Mesendoderm (in vitro differentiated cells): ENCODE data around the gene GNA14.

Source experiments
- DNase-seq: peaks from one replicate; pipeline ENCODE4 v3.0.0; 2013
- H2AK5ac ChIP-seq: 2 replicates; pipeline ENCODE4 v1.6.1; 2013; ENCODE audit warnings: low read length, inconsistent platforms
- H2BK120ac ChIP-seq: 2 replicates; pipeline ENCODE4 v1.6.1; 2013; ENCODE audit warnings: low read depth, mild to moderate bottlenecking, low read length, moderate library complexity, mixed read lengths
- H2BK15ac ChIP-seq: replicated peaks from 2 replicates; pipeline ENCODE4 v1.6.1; 2013; ENCODE audit warnings: low read depth, mild to moderate bottlenecking, moderate library complexity
- H2BK5ac ChIP-seq: 2 replicates; pipeline ENCODE4 v1.6.1; 2013; ENCODE audit warnings: low read length, inconsistent platforms
- H3K18ac ChIP-seq: 2 replicates; pipeline ENCODE4 v1.6.1; 2013; ENCODE audit warnings: mild to moderate bottlenecking, low read length, mixed read lengths
- H3K23ac ChIP-seq: one replicate; pipeline ENCODE4 v1.6.1; 2013; ENCODE audit warnings: low read length
- H3K27ac ChIP-seq: 2 replicates; pipeline ENCODE4 v1.5.1; 2013; ENCODE audit warnings: low read depth, mild to moderate bottlenecking, inconsistent platforms, low read length, moderate library complexity
- H3K27me3 ChIP-seq: 2 replicates; pipeline ENCODE4 v1.6.1; 2013; ENCODE audit warnings: low read length, control low read depth, mild to moderate bottlenecking, inconsistent platforms; ENCODE audit not compliant: insufficient read depth, poor library complexity
- H3K36me3 ChIP-seq: 2 replicates; pipeline ENCODE4 v1.6.1; 2013; ENCODE audit warnings: low read length, inconsistent platforms; ENCODE audit not compliant: control insufficient read depth, insufficient read depth
- H3K4ac ChIP-seq: one replicate; pipeline ENCODE4 v1.6.1; 2013; ENCODE audit warnings: low read depth, mild to moderate bottlenecking, low read length, moderate library complexity
- H3K4me1 ChIP-seq: 2 replicates; pipeline ENCODE4 v1.6.1; 2013; ENCODE audit warnings: low read depth, low read length, inconsistent platforms; ENCODE audit not compliant: control insufficient read depth
- H3K4me2 ChIP-seq: 2 replicates; pipeline ENCODE4 v1.6.1; 2013; ENCODE audit warnings: low read length
- H3K4me3 ChIP-seq: 2 replicates; pipeline ENCODE4 v1.5.1; 2013; ENCODE audit warnings: mild to moderate bottlenecking, low read length
- H3K56ac ChIP-seq: one replicate; pipeline ENCODE4 v1.6.1; 2013; ENCODE audit warnings: low read length
- H3K79me1 ChIP-seq: 2 replicates; pipeline ENCODE4 v1.6.1; 2013; ENCODE audit warnings: low read length, inconsistent platforms
- H3K79me2 ChIP-seq: 2 replicates; pipeline ENCODE4 v1.6.1; 2013; ENCODE audit warnings: mild to moderate bottlenecking, low read length; ENCODE audit not compliant: control insufficient read depth, insufficient read depth
- H3K9ac ChIP-seq: 2 replicates; pipeline ENCODE4 v1.6.1; 2013; ENCODE audit warnings: low read length, inconsistent platforms
- H4K5ac ChIP-seq: one replicate; pipeline ENCODE4 v1.6.1; 2013; ENCODE audit warnings: low read length
- H4K8ac ChIP-seq: one replicate; pipeline ENCODE4 v1.6.1; 2013; ENCODE audit warnings: low read depth, mild to moderate bottlenecking, control low read depth, low read length, moderate library complexity
- WGBS: extraction: QIAGEN DNeasy Blood & Tissue Kit; methylation state at CpG from one replicate; pipeline ENCODE4 v1.1.7; 2013; ENCODE audit warnings: low lambda C conversion rate, missing lambda C conversion rate; ENCODE audit not compliant: insufficient coverage; ENCODE audit errors: extremely low coverage; 5-methylcytosine and 5-hydroxymethylcytosine counted together

GNA14 gene

DNA sequence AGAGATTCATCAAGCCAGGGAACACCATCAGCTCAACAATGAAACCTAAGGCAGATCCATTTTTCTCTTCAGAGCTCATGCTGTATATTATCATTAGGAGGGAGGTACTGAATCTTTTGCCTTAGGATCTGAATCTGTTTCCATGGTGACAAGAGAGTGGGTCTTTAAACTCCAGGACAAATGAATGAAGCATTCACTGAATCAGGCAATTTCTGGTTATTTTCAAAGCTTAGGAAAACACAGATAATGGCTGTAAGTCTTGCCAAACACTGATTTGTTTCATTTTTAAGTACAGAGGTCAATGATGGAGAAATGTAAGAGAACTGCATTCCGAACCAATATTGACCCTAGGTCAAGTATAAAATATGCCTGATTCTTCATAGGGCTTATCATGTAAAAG, 84.9 kb downstream of the GNA14 start:
- Histone ChIP-seq H3K79me1 (no peaks in the 10 kb centered on the region), H3K4me2 (no peak overlapping the region), H2BK5ac (no peak overlapping the region), H4K8ac (no peak overlapping the region), H2BK15ac (no peak overlapping the region), H3K27me3 (no peaks in the 10 kb centered on the region), H3K18ac (no peak overlapping the region), H3K4ac (no peak overlapping the region), H3K36me3 (no peaks in the 10 kb centered on the region), H3K4me1 (peaks cover 2% of the 10 kb centered on the region), H3K27ac (no peak overlapping the region), H2BK120ac (no peak overlapping the region), H3K23ac (no peak overlapping the region), H3K4me3 (no peak overlapping the region), H3K56ac (no peak overlapping the region), H3K79me2 (no peaks in the 10 kb centered on the region), H2AK5ac (no peak overlapping the region), H3K9ac (no peak overlapping the region), H4K5ac (no peak overlapping the region)
- WGBS, result no CpG with 5 or more reads among the region's 1 CpG
- DNase-seq, result no peak

DNA sequence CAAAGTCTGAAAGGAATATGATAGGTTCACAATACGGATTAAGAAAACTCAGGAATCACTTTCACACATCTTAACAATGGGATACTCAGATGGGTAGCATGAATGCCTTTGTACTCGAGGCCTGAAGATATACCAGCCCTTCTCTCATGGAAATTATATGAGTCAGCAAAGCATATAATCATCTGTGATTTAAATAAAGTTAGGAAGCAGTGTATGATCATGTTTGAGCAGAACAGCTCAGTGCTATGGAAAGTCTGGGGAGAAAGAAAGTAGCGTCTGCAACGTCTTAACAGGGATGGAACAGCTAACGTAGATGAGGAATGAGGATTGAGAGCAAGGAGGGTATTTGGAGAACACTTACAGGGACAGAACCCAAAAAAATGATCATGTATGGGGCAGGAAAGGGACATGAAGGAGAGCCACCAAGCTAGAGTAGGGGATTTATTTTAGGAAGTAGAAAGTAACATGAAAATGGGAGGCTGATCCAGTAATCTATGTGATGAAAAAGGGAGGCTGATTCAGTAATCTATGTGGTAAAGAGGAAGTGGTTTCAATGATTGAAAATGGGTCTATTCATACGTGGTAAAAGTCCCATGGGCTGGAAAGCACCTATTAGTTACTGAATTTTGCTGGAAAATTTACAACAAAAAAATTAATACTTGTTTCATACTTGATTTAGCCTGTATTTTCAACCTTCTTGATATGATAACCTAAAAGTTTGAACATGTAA, 85.9 kb downstream of the GNA14 start:
- H3K4ac ChIP-seq, result no peak overlapping the region
- no peak overlapping the region for H4K8ac ChIP-seq
- no CpG with 5 or more reads among the region's 6 CpGs for WGBS
- no peak overlapping the region for H3K4me2 ChIP-seq
- peak overlapping the region; percentile 24 for H2AK5ac ChIP-seq
- H2BK15ac ChIP-seq, result no peak overlapping the region
- H3K79me2 ChIP-seq, result no peaks in the 10 kb centered on the region
- H3K79me1 ChIP-seq, result no peaks in the 10 kb centered on the region
- no peak overlapping the region for H3K23ac ChIP-seq
- H3K4me1 ChIP-seq, result peaks cover 2% of the 10 kb centered on the region
- H3K27ac ChIP-seq, result no peak overlapping the region
- no peak for DNase-seq
- no peak overlapping the region for H3K9ac ChIP-seq
- no peak overlapping the region for H2BK5ac ChIP-seq
- H3K4me3 ChIP-seq, result no peak overlapping the region
- H3K18ac ChIP-seq, result no peak overlapping the region
- H3K27me3 ChIP-seq, result no peaks in the 10 kb centered on the region
- no peak overlapping the region for H2BK120ac ChIP-seq
- no peak overlapping the region for H3K56ac ChIP-seq
- no peaks in the 10 kb centered on the region for H3K36me3 ChIP-seq
- no peak overlapping the region for H4K5ac ChIP-seq

DNA sequence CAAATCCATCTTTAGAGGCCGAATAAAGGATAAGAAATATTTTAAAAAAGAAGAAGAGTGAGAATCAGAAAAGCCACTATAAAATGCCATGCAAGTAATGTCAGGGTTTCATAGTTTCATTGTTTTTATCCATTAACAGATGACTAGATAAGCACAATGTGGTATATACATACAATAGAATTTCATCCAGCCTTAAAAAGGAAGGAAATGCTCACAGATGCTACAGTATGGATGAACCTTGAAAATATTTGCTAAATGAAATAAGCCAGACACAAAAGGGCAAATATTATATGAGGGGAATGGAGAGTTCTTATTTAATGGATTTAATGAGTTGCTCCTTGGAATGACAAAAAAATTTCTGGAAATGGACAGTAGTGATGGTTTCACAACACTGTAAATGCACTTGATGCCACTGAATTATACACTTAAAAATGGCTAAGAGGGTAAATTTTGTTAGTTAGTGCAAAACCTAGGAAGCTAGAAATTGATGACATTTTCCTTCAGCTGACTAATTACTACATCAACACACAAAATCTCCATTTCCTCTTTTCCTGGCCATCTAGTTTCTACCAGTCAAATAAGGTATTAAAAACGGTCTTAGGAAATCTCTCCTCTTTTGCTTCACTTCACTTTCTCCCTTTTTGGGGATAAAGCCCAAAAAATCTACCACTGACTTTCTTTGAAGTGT, 86.6 kb downstream of the GNA14 start:
- peaks cover 2% of the 10 kb centered on the region for H3K4me1 ChIP-seq

DNA sequence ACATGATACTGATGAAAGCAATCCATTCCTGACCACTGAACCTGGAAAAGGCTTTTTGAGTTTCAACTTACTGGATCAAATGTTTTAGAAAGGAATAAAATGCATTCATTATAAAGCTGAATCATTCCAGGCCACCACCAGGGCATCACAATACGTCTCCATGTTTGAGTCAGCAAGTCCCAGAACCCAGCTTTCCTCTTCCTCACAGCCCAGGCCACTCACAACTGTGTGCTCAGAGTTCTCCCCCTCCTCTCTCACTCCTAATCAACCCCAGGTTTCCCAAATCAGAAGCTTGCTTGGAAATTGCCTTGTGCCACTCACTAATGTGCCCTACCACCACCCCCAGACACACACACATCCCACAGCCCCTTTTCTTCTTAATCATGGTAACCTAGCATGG, 91.7 kb downstream of the GNA14 start:
- no peak overlapping the region for H2BK5ac ChIP-seq
- H3K23ac ChIP-seq, result no peak overlapping the region
- H3K9ac ChIP-seq, result no peak overlapping the region
- H3K4me3 ChIP-seq, result no peak overlapping the region
- H4K5ac ChIP-seq, result no peak overlapping the region
- no peak overlapping the region for H3K4me2 ChIP-seq
- H4K8ac ChIP-seq, result no peak overlapping the region
- H3K27ac ChIP-seq, result no peak overlapping the region
- H2BK15ac ChIP-seq, result no peak overlapping the region
- no peaks in the 10 kb centered on the region for H3K79me2 ChIP-seq
- DNase-seq, result no peak
- H3K18ac ChIP-seq, result no peak overlapping the region
- WGBS, result no CpG with 5 or more reads among the region's 1 CpG
- no peaks in the 10 kb centered on the region for H3K27me3 ChIP-seq
- H3K56ac ChIP-seq, result no peak overlapping the region
- H2BK120ac ChIP-seq, result no peak overlapping the region
- no peaks in the 10 kb centered on the region for H3K79me1 ChIP-seq
- H3K36me3 ChIP-seq, result no peaks in the 10 kb centered on the region
- H3K4me1 ChIP-seq, result no peaks in the 10 kb centered on the region
- H2AK5ac ChIP-seq, result no peak overlapping the region
- no peak overlapping the region for H3K4ac ChIP-seq

More for the DNA sequence above, 86.6 kb downstream of the GNA14 start:
- no peak overlapping the region for H3K23ac ChIP-seq
- no peak overlapping the region for H3K4me3 ChIP-seq
- H3K36me3 ChIP-seq, result no peaks in the 10 kb centered on the region
- no peak overlapping the region for H2BK120ac ChIP-seq
- no CpG with 5 or more reads among the region's 2 CpGs for WGBS
- H3K9ac ChIP-seq, result no peak overlapping the region
- H3K27ac ChIP-seq, result no peak overlapping the region
- H3K4me2 ChIP-seq, result no peak overlapping the region
- H3K79me2 ChIP-seq, result no peaks in the 10 kb centered on the region
- H2AK5ac ChIP-seq, result no peak overlapping the region
- H2BK15ac ChIP-seq, result no peak overlapping the region
- no peaks in the 10 kb centered on the region for H3K79me1 ChIP-seq
- H4K5ac ChIP-seq, result no peak overlapping the region
- no peak overlapping the region for H3K56ac ChIP-seq
- DNase-seq, result no peak
- H3K18ac ChIP-seq, result no peak overlapping the region
- H4K8ac ChIP-seq, result no peak overlapping the region
- no peak overlapping the region for H2BK5ac ChIP-seq
- H3K27me3 ChIP-seq, result no peaks in the 10 kb centered on the region
- H3K4ac ChIP-seq, result no peak overlapping the region

DNA sequence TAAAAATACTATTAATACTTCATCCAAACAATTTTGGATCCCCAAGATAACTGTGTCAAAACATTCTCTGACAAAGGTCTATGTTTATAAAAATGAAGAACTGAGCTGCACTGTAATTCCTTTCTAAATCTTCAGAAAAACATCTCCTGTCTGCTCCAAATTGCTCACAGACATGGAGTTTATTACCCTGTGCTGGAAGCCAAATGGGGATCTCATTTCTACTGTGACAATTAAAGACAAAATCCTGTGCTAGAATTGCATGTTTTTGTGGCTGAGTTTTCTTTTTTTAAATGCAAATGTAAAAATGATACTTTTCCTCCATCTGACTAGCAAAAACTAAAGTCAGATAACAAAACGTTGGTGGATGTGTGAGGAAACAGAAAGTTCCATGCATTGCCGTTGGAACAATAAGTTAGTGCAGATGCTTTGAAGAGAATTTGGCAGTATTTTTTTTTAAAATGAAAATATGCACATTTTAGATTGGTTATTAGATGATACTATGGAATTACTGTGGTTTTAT, 93.5 kb downstream of the GNA14 start:
- no peaks in the 10 kb centered on the region for H3K27me3 ChIP-seq
- DNase-seq, result no peak
- no peaks in the 10 kb centered on the region for H3K4me1 ChIP-seq
- no peak overlapping the region for H3K56ac ChIP-seq
- no peaks in the 10 kb centered on the region for H3K36me3 ChIP-seq
- H3K4me2 ChIP-seq, result no peak overlapping the region
- no peak overlapping the region for H2BK5ac ChIP-seq
- H3K4me3 ChIP-seq, result no peak overlapping the region
- no peak overlapping the region for H3K27ac ChIP-seq
- no peak overlapping the region for H4K8ac ChIP-seq
- H3K79me1 ChIP-seq, result no peaks in the 10 kb centered on the region
- H4K5ac ChIP-seq, result no peak overlapping the region
- no peak overlapping the region for H3K18ac ChIP-seq
- H2BK120ac ChIP-seq, result no peak overlapping the region
- H3K23ac ChIP-seq, result no peak overlapping the region
- no peak overlapping the region for H3K4ac ChIP-seq
- H2BK15ac ChIP-seq, result no peak overlapping the region
- no CpG with 5 or more reads among the region's 2 CpGs for WGBS
- H2AK5ac ChIP-seq, result no peak overlapping the region
- no peaks in the 10 kb centered on the region for H3K79me2 ChIP-seq
- no peak overlapping the region for H3K9ac ChIP-seq
